Embryonic facial prominence (tissue), 1 donor: ENCODE measurements around the gene DACT2.

Experiments used
- DNase-seq: peaks from one replicate; pipeline ENCODE4 v3.0.0-alpha.2; 2016; ENCODE audit errors: extremely low spot score

Gene DACT2

GRCh38 chr6:168349718-168350210 lies 30.2 kb upstream of the DACT2 start:
- DNase-seq = no peak

DNA sequence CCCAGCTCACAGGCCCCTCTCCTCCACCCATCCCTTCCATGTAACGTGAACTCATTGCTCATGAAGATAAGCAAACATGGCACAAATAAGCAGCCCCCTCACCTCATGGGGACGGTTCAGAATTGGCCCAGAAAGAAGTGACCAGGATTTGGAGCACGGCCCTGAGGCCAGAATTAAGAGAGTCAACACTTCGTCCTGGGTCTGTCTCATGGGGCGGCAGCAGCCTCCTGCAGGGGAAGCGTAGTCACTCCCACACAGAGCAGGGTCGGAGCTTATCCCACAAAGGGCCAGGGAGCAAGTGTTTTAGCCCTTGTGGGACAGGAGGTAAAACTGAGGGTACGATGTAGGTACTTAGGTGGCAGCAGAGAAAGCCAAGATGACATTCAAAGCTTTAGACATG lies 28.6 kb upstream of the DACT2 start:
- no peak for DNase-seq

DNA sequence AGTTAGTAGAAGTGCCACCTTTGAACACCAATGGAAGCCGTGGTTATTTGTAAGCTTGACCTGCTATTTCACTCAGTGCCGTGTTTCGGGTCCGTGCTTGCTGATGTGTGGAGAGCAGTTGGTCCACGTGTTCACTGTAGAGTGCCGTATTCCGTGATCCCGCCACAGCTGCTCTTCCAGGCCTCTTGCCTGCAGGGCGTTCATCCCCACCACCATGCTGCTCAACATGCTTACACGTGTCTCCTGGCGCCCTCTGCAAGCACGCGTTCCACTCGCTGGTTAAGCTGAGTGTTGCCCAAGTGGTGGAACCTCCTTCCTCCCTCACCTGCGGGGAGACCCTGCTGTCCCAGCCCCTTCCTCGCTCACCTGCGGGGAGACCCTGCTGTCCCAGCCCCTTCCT lies 28.0 kb upstream of the DACT2 start:
- DNase-seq = no peak

- DNase-seq = no peak
Measured at GRCh38 chr6:168347053-168347452, 27.5 kb upstream of the DACT2 start.

DNA sequence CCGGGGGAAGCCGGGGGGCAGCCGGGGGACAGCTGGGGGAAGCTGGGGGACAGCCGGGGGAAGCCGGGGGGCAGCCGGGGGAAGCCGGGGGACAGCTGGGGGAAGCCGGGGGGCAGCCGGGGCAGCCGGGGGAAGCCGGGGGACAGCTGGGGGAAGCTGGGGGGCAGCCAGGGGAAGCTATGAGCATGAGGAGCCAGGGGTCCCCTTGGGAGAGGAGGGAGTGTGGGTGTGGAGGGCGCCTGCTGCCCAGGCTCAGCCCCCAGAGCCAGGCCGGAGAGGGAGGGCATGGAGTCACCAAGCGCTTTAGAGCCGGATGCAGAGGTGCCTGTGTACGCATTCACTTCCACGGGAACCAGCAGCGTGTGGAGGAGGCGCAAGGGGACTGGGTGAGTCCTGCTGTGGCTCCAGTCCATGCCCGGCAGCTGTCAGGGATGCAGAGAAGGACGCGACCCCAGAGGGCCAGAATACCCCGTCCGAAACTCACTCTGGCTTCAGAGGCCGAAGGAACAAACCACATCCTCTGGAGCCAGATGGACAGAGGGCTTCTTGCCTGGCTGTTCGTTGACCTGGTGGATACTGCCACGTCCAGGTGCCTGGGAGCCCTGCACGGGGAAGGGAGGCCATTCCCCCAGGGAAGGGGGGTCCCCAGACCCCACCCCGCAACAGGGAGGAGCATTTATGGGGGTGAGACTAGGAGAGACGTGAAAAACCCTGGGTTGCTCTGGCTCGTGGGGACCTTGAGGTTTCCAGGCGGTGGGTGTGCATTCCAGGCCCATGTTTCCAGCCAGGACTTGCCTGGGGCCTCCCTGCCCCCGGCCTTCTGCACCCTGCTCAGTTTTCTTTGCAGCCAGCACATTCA lies 26.5 kb upstream of the DACT2 start:
- no peak for DNase-seq

GRCh38 chr6:168345266-168345665 lies 25.7 kb upstream of the DACT2 start:
- no peak for DNase-seq

- DNase-seq = no peak
Measured at GRCh38 chr6:168344338-168344737, 24.8 kb upstream of the DACT2 start.

DNA sequence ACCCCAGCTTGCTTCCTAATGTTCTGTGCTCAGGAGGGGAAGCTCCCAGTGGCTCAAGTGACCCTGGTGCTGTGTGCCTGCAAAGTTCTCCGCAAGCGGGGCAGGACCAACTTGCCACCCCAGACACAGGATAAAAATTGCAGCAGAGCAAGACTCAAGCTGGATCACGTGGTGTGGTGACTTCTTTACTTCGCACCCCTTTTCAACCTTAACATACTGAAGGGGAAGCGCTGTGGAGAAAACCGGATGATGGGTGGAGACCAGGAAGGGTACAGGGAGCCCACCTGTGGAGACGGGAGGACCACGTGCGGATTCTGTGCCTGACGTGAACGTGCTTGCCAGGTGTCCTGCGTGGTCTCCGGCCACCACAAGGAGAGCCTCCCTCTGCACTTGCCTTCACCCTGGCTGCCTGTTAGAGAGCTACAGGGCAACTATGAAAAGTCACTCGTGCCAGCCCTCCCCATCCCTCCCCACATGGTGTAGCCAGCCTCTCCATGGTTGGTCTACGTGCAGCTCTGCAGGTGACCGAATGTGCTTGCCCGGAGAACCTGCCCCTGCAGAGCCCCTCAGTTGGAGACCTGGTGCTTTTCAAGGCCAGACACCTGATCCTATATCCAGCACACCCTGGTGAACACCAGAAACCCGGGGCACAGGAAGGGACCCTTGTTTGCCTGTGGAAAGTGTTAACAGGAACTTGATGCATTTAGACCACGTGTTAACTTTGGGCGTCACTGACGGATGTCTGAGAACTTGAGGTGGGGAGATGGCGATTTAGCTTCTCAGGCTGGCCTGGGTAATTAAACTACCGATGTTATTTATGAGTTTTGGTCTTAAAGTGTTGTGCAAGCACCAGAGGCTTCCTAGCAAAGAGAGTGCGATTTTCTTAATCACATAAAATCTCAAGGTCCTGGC lies 23.9 kb upstream of the DACT2 start:
- no peak for DNase-seq

DNA sequence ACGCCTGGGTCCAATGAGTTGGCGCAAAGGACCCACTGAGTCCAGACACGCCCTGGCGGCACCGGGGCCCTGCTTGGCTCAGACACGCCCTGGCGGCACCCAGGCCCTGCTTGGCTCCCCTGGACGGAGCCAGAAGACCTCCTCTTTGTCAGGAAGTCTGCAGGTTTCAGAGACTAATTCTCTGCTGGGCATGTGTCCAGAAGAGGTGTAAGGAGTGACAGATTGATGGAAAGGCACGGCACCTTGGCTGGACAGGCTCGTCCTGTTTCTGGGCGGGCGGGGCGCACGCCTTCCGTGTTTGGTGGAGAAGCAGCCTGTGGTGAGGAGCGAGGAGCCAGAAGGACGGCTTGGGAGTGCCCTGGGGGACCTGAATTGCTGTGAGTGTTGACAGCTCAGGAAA lies 23.1 kb upstream of the DACT2 start:
- DNase-seq = no peak

DNA sequence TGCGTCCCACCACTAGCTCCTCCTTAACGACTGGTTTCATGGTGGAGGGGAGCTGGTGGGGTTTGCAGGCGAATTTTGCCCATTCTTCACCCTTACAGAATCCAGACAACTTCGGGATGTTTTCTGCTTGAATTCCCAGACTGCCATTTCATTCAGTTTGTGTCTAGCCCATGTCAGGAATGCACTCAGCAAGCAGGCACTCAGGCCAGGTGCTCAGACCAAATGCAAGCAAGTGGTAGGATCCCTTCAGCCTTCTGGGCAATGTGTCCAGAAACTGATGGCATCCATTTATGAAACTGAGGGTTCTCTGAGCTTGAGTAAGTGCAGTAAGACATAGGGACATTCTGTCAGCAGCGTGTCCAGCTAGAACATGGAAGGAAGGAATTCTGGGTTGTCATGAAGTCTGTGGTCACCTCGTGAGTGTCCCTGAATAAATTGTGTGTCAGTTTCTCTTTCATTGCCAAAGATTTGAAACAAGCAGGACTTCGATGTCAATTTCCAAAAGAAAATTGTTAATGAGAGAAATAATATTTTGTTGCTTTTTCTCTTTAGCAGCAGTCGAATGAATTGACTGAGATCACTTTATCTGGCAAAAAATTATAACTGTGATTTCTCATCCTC lies 21.8 kb upstream of the DACT2 start:
- DNase-seq = no peak

- no peak for DNase-seq
Measured at GRCh38 chr6:168340819-168341218, 21.2 kb upstream of the DACT2 start.

GRCh38 chr6:168338777-168339176 lies 19.2 kb upstream of the DACT2 start:
- DNase-seq = no peak

DNA sequence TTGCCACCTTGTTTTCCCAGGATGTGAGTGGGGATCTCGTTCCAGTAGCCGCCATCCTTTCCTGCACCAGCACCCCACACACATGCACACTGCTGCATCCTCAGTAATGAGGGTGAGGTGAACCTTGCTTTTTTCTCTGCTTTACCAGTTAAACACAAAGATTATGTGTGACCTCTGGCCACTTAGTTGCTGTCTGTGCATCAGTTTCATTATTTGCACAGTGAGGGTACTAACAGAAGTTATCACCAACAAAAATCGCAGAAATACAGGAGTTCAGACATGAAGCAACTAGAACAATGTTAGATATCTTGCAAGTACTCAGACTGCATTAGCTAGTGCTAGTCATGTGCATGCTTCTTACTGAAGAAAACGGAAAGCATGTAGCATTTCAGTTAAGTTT lies 17.4 kb upstream of the DACT2 start:
- no peak for DNase-seq

GRCh38 chr6:168333989-168334388 lies 14.4 kb upstream of the DACT2 start:
- no peak for DNase-seq

GRCh38 chr6:168333491-168333890 lies 13.9 kb upstream of the DACT2 start:
- no peak for DNase-seq

GRCh38 chr6:168333039-168333438 lies 13.5 kb upstream of the DACT2 start:
- no peak for DNase-seq

GRCh38 chr6:168332020-168332419 lies 12.4 kb upstream of the DACT2 start:
- DNase-seq = no peak

GRCh38 chr6:168331058-168331457 lies 11.5 kb upstream of the DACT2 start:
- no peak for DNase-seq

- no peak for DNase-seq
Measured at GRCh38 chr6:168330403-168330802, 10.8 kb upstream of the DACT2 start.

GRCh38 chr6:168328086-168328485 lies 8.5 kb upstream of the DACT2 start:
- DNase-seq = no peak

GRCh38 chr6:168326294-168327261 lies 7.0 kb upstream of the DACT2 start:
- DNase-seq = no peak
